Spleen (tissue), 7 donors: ENCODE measurements around the gene HOXB2.

Source experiments
- CTCF ChIP-seq, 11 experiments: fragments of 200-600 bp in 7 of 11; fragments of 450-650 bp in 4 of 11; sonication (generic) in 4 of 11; IDR thresholded peaks in 8 of 11; conservative IDR thresholded peaks in 3 of 11; 1 replicate in 7 of 11; 2 replicates in 4 of 11; pipeline versions ENCODE4 v1.4.0 to v1.8.0; 2016 to 2021; ENCODE audit warnings: antibody characterized with exemption in 11 of 11, inconsistent platforms in 4 of 11, mild to moderate bottlenecking in 1 of 11
- POLR2A ChIP-seq, 3 donors: fragments of 450-650 bp; IDR thresholded peaks; one replicate each; pipeline ENCODE4 v1.5.1; 2017; ENCODE audit warnings: antibody characterized with exemption in 3 of 3, mild to moderate bottlenecking in 1 of 3
- donor health status: DM: no; HTN: no; CAD: no; lungs with moderate emphysema.
- donor health status: DM: no; HTN: no; CAD: no.
- donor health status: DM: no; HTN: no; CAD: no.

GRCh38 chr17:48513097-48513496, 31.8 kb downstream of the HOXB2 start:
- TF ChIP-seq CTCF (IDR thresholded peaks at IDR 0.05 in 8 of 11, conservative IDR thresholded peaks at IDR 0.05 in 3 of 11) = no peak
- no peak for TF ChIP-seq POLR2A (IDR thresholded peaks at IDR 0.05)
